Stomach (tissue), 9 donors: ENCODE measurements around the gene SETX. TPM values are rescaled to one million over a fixed set of nuclear protein-coding genes. Genes with fewer than 3 reads are reported as not detected.

ENCODE experiments used
- DNase-seq, 2 donors: peaks; one replicate each; pipeline versions ENCODE4 v3.0.0 to v3.0.0-alpha.2; 2013 to 2019
- H3K27ac ChIP-seq, 5 donors: fragments of 200-600 bp in 4 of 5; sonication (generic) in 4 of 5; one replicate each; pipeline ENCODE4 v1.5.1; 2013 to 2019; ENCODE audit warnings: mild to moderate bottlenecking in 1 of 5, moderate library complexity in 1 of 5
- H3K27me3 ChIP-seq, 3 donors: fragments of 200-600 bp; sonication (generic); one replicate each; pipeline ENCODE4 v1.5.1; 2017 to 2019; ENCODE audit warnings: mixed run types in 1 of 3
- H3K36me3 ChIP-seq, 4 donors: fragments of 200-600 bp; sonication (generic); 1 replicate in 3 of 4; 2 replicates in 1 of 4; pipeline ENCODE4 v1.5.1; 2016 to 2019
- H3K4me1 ChIP-seq, 4 donors: fragments of 200-600 bp; sonication (generic); one replicate each; pipeline ENCODE4 v1.5.1; 2016 to 2019
- H3K4me3 ChIP-seq, 4 donors: fragments of 200-600 bp; sonication (generic) in 3 of 4; one replicate each; pipeline ENCODE4 v1.5.1; 2016 to 2019; ENCODE audit warnings: mild to moderate bottlenecking in 1 of 4
- H3K9me3 ChIP-seq, 4 donors: fragments of 200-600 bp; sonication (generic); one replicate each; pipeline ENCODE4 v1.5.1; 2016 to 2019
- EP300 ChIP-seq: sonication (generic); formaldehyde crosslinking; IDR thresholded peaks from one replicate; pipeline ENCODE4 v1.6.1; 2017; ENCODE audit warnings: antibody characterized with exemption
- POLR2A ChIP-seq, 4 donors: fragments of 450-650 bp; IDR thresholded peaks; one replicate each; pipeline ENCODE4 v1.6.1; 2016; ENCODE audit warnings: antibody characterized with exemption in 4 of 4, control low read depth in 2 of 4, mild to moderate bottlenecking in 1 of 4, moderate library complexity in 1 of 4
- POLR2AphosphoS5 ChIP-seq, 3 donors: sonication (generic); formaldehyde crosslinking; IDR thresholded peaks; one replicate each; pipeline ENCODE4 v1.6.1; 2016; ENCODE audit warnings: antibody characterized with exemption in 3 of 3
- WGBS, 5 donors: extraction: QIAGEN DNeasy Blood & Tissue Kit in 3 of 5; methylation state at CpG; one replicate each; pipeline versions ENCODE4 v1.1.5 to v1.1.7; 2013 to 2018; 5-methylcytosine and 5-hydroxymethylcytosine counted together
- intact Hi-C: fragments of 100-400 bp; cut with DNase I; formaldehyde crosslinking; loops from one replicate; pipeline ENCODE4 v1.15.1; 2023; ENCODE audit warnings: low total_unique reads
- polyA plus RNA-seq, 3 donors: library from polyadenylated mRNA; stranded (reverse); fragments of 200-250 nt; gene quantifications; one replicate each; pipeline ENCODE4 v1.2.3, GENCODE V29; 2013
- total RNA-seq, 5 donors: library from RNA; depleted of rRNA; stranded (reverse); fragments of >200 nt; gene quantifications; one replicate each; pipeline versions ENCODE4 v1.1.0 to v1.2.3, GENCODE V29; 2014 to 2016
- TF ChIP-seq, protein P1 (sequence below), 7 experiments: fragments of 450-650 bp in 4 of 7; fragments of 200-600 bp in 3 of 7; sonication (generic) in 3 of 7; IDR thresholded peaks; one replicate each; pipeline ENCODE4 v1.5.1; 2016 to 2019; ENCODE audit warnings: antibody characterized with exemption in 7 of 7, control low read depth in 2 of 7, mild to moderate bottlenecking in 1 of 7
- donor health status: healthy with polysubstance abuse.
- donor health status: Bipolar disorder and iron deficiency.
- donor health status: healthy.

The SETX gene
- total and polyA plus RNA-seq, 8 donors = 7.9 to 96.7 (median 34.6) TPM

DNA sequence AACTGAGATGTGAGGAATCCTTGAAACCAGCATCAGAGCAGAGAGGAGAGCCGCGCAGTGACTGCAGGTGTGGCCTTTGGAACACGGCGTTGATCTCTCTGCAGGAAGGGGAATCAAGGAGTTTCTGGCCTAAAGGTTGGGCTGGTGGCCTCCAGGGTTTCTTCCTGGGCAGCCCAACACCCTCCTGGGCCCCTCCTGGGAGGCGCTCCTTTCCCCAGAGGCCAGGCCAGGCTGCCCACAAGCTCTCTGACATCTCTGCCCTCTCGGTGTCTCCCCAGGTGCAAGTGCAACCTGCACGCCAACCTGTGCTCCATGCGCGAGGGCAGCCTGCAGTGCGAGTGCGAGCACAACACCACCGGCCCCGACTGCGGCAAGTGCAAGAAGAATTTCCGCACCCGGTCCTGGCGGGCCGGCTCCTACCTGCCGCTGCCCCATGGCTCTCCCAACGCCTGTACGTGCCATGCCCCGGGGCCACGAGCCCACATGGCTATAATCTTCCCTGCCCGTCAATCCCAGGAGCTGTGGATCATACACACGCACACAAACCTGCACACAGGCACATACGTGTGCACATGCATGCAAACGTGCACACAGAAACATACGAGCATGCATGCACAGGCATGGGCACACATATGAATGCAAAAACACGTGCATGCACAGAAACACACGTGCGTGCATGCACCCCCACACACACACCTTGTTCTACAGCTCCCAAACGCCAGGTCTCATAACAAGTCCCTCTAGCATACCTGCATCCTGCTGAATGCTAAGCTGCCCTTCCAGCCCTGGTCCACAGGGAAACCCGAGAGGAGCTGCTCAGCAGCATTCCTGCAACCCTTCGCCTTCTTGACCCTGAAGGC is 128.0 kb downstream of the SETX start:
- DNase-seq = no peak
- H3K4me1 ChIP-seq = no peaks in the 10 kb centered on the region
- WGBS, 5 donors = 81 to 85% (median 83%) methylated on average over 27 to 34 of the region's 34 CpGs
- H3K27me3 ChIP-seq = peaks cover 0 to 73% (median 21%) of the 10 kb centered on the region in 3 donors
- no peaks in the 10 kb centered on the region for H3K36me3 ChIP-seq
- intact Hi-C loops = no loop called here
- no peak overlapping the region for H3K27ac ChIP-seq
- H3K9me3 ChIP-seq = no peaks in the 10 kb centered on the region
- no peak overlapping the region for H3K4me3 ChIP-seq
- no peak for TF ChIP-seq POLR2A (IDR thresholded peaks at IDR 0.05)
- no peak for TF ChIP-seq POLR2AphosphoS5 (IDR thresholded peaks at IDR 0.05)
- TF ChIP-seq, protein P1, sequence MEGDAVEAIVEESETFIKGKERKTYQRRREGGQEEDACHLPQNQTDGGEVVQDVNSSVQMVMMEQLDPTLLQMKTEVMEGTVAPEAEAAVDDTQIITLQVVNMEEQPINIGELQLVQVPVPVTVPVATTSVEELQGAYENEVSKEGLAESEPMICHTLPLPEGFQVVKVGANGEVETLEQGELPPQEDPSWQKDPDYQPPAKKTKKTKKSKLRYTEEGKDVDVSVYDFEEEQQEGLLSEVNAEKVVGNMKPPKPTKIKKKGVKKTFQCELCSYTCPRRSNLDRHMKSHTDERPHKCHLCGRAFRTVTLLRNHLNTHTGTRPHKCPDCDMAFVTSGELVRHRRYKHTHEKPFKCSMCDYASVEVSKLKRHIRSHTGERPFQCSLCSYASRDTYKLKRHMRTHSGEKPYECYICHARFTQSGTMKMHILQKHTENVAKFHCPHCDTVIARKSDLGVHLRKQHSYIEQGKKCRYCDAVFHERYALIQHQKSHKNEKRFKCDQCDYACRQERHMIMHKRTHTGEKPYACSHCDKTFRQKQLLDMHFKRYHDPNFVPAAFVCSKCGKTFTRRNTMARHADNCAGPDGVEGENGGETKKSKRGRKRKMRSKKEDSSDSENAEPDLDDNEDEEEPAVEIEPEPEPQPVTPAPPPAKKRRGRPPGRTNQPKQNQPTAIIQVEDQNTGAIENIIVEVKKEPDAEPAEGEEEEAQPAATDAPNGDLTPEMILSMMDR (IDR thresholded peaks at IDR 0.05) = no peak
- no peak for TF ChIP-seq EP300

DNA sequence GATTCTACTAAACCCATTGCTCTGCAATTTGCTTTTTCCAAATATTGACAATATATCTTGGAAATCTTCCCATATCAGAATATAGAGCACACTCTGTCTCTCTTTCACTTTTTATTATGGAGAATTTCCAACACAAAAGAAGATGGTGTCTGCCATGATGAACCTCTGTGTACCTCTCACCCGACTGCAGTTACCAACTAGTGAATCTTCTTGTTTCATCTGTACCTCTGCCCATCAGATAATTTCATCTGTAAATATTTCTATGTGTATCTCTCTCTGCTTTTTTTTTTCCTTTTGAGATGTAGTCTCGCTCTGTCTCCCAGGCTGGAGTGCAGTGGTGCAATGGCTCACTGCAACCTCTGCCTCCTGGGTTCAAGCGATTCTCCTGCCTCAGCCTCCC is 130.1 kb downstream of the SETX start:
- Histone ChIP-seq H3K27me3 (peaks cover 0 to 60% (median 5%) of the 10 kb centered on the region in 3 donors), H3K4me3 (no peak overlapping the region), H3K27ac (no peak overlapping the region), H3K4me1 (no peaks in the 10 kb centered on the region), H3K9me3 (no peaks in the 10 kb centered on the region), H3K36me3 (no peaks in the 10 kb centered on the region)
- TF ChIP-seq EP300 = no peak
- TF ChIP-seq, protein P1 (IDR thresholded peaks at IDR 0.05) = no peak
- TF ChIP-seq POLR2A (IDR thresholded peaks at IDR 0.05) = no peak
- no peak for TF ChIP-seq POLR2AphosphoS5 (IDR thresholded peaks at IDR 0.05)
- intact Hi-C loops = no loop called here
- WGBS, 5 donors = 70 to 79% (median 73%) methylated on average over 3 of the region's 3 CpGs
- no peak for DNase-seq

DNA sequence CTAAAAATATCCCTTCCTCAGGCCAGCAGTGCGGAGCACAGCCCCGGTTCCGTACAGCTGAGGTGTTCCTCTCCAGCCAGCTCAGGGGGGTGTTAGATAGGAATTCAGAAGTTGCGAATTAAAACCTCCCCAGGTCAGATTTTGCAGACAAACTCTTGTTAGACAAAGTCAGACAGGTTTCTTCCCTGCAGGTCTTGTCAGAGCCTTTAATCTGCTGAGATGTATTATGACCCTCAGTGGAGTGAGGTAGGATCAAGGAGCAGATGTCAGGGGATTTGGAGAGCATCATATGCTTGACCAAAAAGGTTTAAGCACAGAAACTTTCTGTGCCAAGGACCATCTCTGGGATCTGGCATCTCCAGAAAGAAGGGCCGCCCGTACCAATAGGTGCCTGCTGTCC is 132.8 kb downstream of the SETX start:
- no peak overlapping the region for H3K4me3 ChIP-seq
- whole genome bisulfite sequencing, 5 donors = 87 to 91% (median 89%) methylated on average over 6 of the region's 6 CpGs
- TF ChIP-seq POLR2A (IDR thresholded peaks at IDR 0.05) = no peak
- no peak for TF ChIP-seq POLR2AphosphoS5 (IDR thresholded peaks at IDR 0.05)
- TF ChIP-seq, protein P1 (IDR thresholded peaks at IDR 0.05) = no peak
- no peak for TF ChIP-seq EP300
- H3K9me3 ChIP-seq = no peaks in the 10 kb centered on the region
- H3K36me3 ChIP-seq = no peaks in the 10 kb centered on the region
- H3K27ac ChIP-seq = no peak overlapping the region
- H3K4me1 ChIP-seq = no peaks in the 10 kb centered on the region
- intact Hi-C loops = no loop called here
- peaks cover 0 to 37% (median 5%) of the 10 kb centered on the region in 3 donors for H3K27me3 ChIP-seq
- no peak for DNase-seq

DNA sequence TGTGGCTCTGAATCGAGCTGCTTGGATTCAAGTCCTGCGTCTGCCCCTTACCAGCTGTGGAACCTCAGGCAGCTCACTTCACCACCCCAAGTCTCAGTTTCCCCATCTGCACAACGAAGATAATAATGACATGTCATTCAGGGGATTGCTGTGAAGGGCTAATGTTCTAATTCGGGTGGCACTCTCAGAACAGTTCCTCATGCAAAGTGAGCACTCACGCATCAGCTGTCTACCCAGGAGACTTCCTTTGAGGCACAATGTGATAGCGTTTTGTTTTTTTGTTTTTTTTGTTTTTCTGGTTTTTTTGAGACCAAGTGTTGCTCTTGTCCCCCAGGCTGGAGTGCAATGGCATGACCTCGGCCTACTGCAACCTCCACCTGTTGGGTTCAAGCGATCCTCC is 136.6 kb downstream of the SETX start:
- no peak for TF ChIP-seq POLR2AphosphoS5 (IDR thresholded peaks at IDR 0.05)
- TF ChIP-seq EP300 = no peak
- TF ChIP-seq, protein P1 (IDR thresholded peaks at IDR 0.05) = no peak
- TF ChIP-seq POLR2A (IDR thresholded peaks at IDR 0.05) = no peak
- peak overlapping the region in 2 of 5 donors; percentile 37 to 53 for H3K27ac ChIP-seq
- 78 to 83% (median 81%) methylated on average over 8 of the region's 8 CpGs for WGBS, 5 donors

More for the DNA sequence above, 136.6 kb downstream of the SETX start:
- intact Hi-C loops = no loop called here
- no peak for DNase-seq
- Histone ChIP-seq H3K27me3 (peaks cover 0 to 32% (median 5%) of the 10 kb centered on the region in 3 donors), H3K4me3 (no peak overlapping the region), H3K36me3 (no peaks in the 10 kb centered on the region), H3K4me1 (peaks cover 5 to 10% (median 9%) of the 10 kb centered on the region in 4 donors), H3K9me3 (no peaks in the 10 kb centered on the region)
